T-cell (primary cell): ENCODE data around the gene PSORS1C1. TPM values are rescaled to one million over a fixed set of nuclear protein-coding genes. Genes with fewer than 3 reads are reported as not detected.

Experiments
- ATAC-seq, 4 experiments: fragments of 200-7000 bp in 3 of 4; fragments of 150-1000 bp in 1 of 4; cut with Tn5 transposase; replicated peaks in 1 of 4; 1 replicate in 3 of 4; 2 replicates in 1 of 4; pipeline ENCODE4 v1.10.0; 2021; ENCODE audit warnings: moderate library complexity in 3 of 4, mild to moderate bottlenecking in 2 of 4, moderate number of reproducible peaks in 1 of 4
- CTCF ChIA-PET, 2 donors: fragments of 300-600 bp; sonication (Branson Sonifier 250); formaldehyde crosslinking; loops; one replicate each; lab custom pipeline; 2022; ENCODE audit warnings: antibody characterized with exemption in 2 of 2; lab: Charles Lee
- POLR2A ChIA-PET, 2 donors: fragments of 300-600 bp; sonication (Branson Sonifier 250); formaldehyde crosslinking; loops; one replicate each; lab custom pipeline; 2022; ENCODE audit warnings: antibody characterized with exemption in 2 of 2; lab: Charles Lee
- DNase-seq, 35 experiments: peaks; one replicate each; pipeline versions ENCODE4 v3.0.0 to v3.0.0-alpha.2; 2013 to 2023
- H3K27ac ChIP-seq: one replicate; pipeline ENCODE4 v1.5.1; 2013; ENCODE audit warnings: low read length
- H3K27me3 ChIP-seq, 2 experiments: replicated peaks in 1 of 2; 1 replicate in 1 of 2; 2 replicates in 1 of 2; pipeline versions ENCODE4 v1.6.1 to v1.7.0; 2013; ENCODE audit warnings: low read length in 1 of 2, mixed read lengths in 1 of 2; ENCODE audit not compliant: control insufficient read depth in 2 of 2, insufficient read depth in 2 of 2; ENCODE audit errors: extremely low read depth in 1 of 2
- H3K36me3 ChIP-seq, 2 donors: 1 replicate in 1 of 2; 2 replicates in 1 of 2; pipeline versions ENCODE4 v1.6.1 to v1.7.0; 2013; ENCODE audit warnings: low read length in 1 of 2; ENCODE audit not compliant: control insufficient read depth in 2 of 2, insufficient read depth in 1 of 2; ENCODE audit errors: extremely low read depth in 1 of 2
- H3K4me1 ChIP-seq, 2 experiments: 1 replicate in 1 of 2; 2 replicates in 1 of 2; pipeline versions ENCODE4 v1.6.1 to v1.7.0; 2013; ENCODE audit warnings: low read length in 2 of 2, mixed read lengths in 1 of 2; ENCODE audit not compliant: insufficient read depth in 2 of 2, control insufficient read depth in 1 of 2; ENCODE audit errors: extremely low read depth in 1 of 2
- H3K4me3 ChIP-seq, 2 donors: 1 replicate in 1 of 2; 2 replicates in 1 of 2; pipeline versions ENCODE4 v1.5.1 to v1.7.0; 2013; ENCODE audit warnings: mild to moderate bottlenecking in 2 of 2, low read length in 1 of 2, moderate library complexity in 1 of 2; ENCODE audit not compliant: control insufficient read depth in 1 of 2; ENCODE audit errors: extremely low read depth in 1 of 2
- H3K9me3 ChIP-seq: 2 replicates; pipeline ENCODE4 v1.7.0; 2013
- H3K27ac Mint-ChIP-seq, 2 donors: one replicate each; pipeline ENCODE4 v1.8.0; 2020 to 2021; ENCODE audit warnings: mild to moderate bottlenecking in 2 of 2, mixed read lengths in 2 of 2
- H3K27me3 Mint-ChIP-seq, 2 donors: one replicate each; pipeline ENCODE4 v1.8.0; 2021 to 2022; ENCODE audit warnings: mixed read lengths in 2 of 2
- H3K36me3 Mint-ChIP-seq: one replicate; pipeline ENCODE4 v1.8.0; 2021; ENCODE audit warnings: mixed read lengths
- H3K4me1 Mint-ChIP-seq, 3 donors: one replicate each; pipeline ENCODE4 v1.8.0; 2020 to 2022; ENCODE audit warnings: mixed read lengths in 3 of 3, mild to moderate bottlenecking in 1 of 3
- H3K4me3 Mint-ChIP-seq, 3 donors: one replicate each; pipeline ENCODE4 v1.8.0; 2020 to 2022; ENCODE audit warnings: mild to moderate bottlenecking in 3 of 3, mixed read lengths in 3 of 3, moderate library complexity in 3 of 3
- H3K9me3 Mint-ChIP-seq, 3 donors: one replicate each; pipeline ENCODE4 v1.8.0; 2020 to 2022; ENCODE audit warnings: mixed read lengths in 3 of 3
- WGBS: methylation state at CpG from one replicate; pipeline ENCODE4 v1.1.5; 2013; ENCODE audit warnings: missing lambda C conversion rate; ENCODE audit not compliant: insufficient coverage; 5-methylcytosine and 5-hydroxymethylcytosine counted together
- total RNA-seq, 35 experiments: library from RNA in 6 of 35; stranded (reverse) in 6 of 35; fragments of 120-200 nt in 1 of 35; gene quantifications; one replicate each; pipeline versions ENCODE4 v1.2.1 to v1.2.4 and lab custom pipeline; 2013 to 2026

The PSORS1C1 gene
- total RNA-seq, 5 donors from 2014 or later (not counting 1 experiment from before 2014, with no cell fraction given) = not detected

GRCh38 chr6:31173406-31173805 lies 58.8 kb downstream of the PSORS1C1 start:
- CTCF ChIA-PET = no interaction called here
- Mint-ChIP-seq H3K27me3 (no peaks in the 10 kb centered on the region), H3K36me3 (no peaks in the 10 kb centered on the region), H3K27ac (no peak overlapping the region), H3K4me1 (peaks cover 3 to 9% (median 8%) of the 10 kb centered on the region in 3 donors), H3K9me3 (no peaks in the 10 kb centered on the region), H3K4me3 (no peak overlapping the region)
- no peak overlapping the region for H3K4me3 ChIP-seq
- POLR2A ChIA-PET = no interaction called here
- DNase-seq = no peak
- WGBS = 83% methylated on average over 1 of the region's 3 CpGs
- H3K36me3 ChIP-seq = no peaks in the 10 kb centered on the region
- H3K27me3 ChIP-seq = no peaks in the 10 kb centered on the region
- H3K9me3 ChIP-seq = no peaks in the 10 kb centered on the region
- no peak overlapping the region for H3K27ac ChIP-seq
- H3K4me1 ChIP-seq = peaks cover 0 to 17% of the 10 kb centered on the region in 2 experiments
- no peak for ATAC-seq

GRCh38 chr6:31174378-31174777 lies 59.8 kb downstream of the PSORS1C1 start:
- no peak overlapping the region for H3K27ac Mint-ChIP-seq
- H3K27me3 Mint-ChIP-seq = no peaks in the 10 kb centered on the region
- no peaks in the 10 kb centered on the region for H3K9me3 Mint-ChIP-seq
- ATAC-seq (no peak), DNase-seq (no peak)
- POLR2A ChIA-PET = no interaction called here
- no peaks in the 10 kb centered on the region for H3K9me3 ChIP-seq
- H3K4me3 Mint-ChIP-seq = no peak overlapping the region
- WGBS = 100% methylated on average over 3 of the region's 5 CpGs
- peaks cover 9 to 18% (median 14%) of the 10 kb centered on the region in 3 donors for H3K4me1 Mint-ChIP-seq
- CTCF ChIA-PET = no interaction called here
- H3K4me1 ChIP-seq = peaks cover 0 to 21% of the 10 kb centered on the region in 2 experiments
- H3K36me3 Mint-ChIP-seq = no peaks in the 10 kb centered on the region
- H3K4me3 ChIP-seq = no peak overlapping the region
- H3K27me3 ChIP-seq = no peaks in the 10 kb centered on the region
- H3K36me3 ChIP-seq = no peaks in the 10 kb centered on the region
- no peak overlapping the region for H3K27ac ChIP-seq

GRCh38 chr6:31175971-31176370 lies 61.4 kb downstream of the PSORS1C1 start:
- Mint-ChIP-seq H3K27ac (no peak overlapping the region), H3K4me1 (peaks cover 9 to 29% (median 21%) of the 10 kb centered on the region in 3 donors), H3K27me3 (no peaks in the 10 kb centered on the region), H3K36me3 (no peaks in the 10 kb centered on the region), H3K4me3 (no peak overlapping the region), H3K9me3 (no peaks in the 10 kb centered on the region)
- peak in 2 of 35 experiments; percentile 37 to 43 for DNase-seq
- POLR2A ChIA-PET = interaction anchor here in 1 of 2 donors (0.9 kb wide), 1 partner anchor 13 kb away, joined by 3 read pairs; no protein-coding TSS in a partner anchor
- no peaks in the 10 kb centered on the region for H3K9me3 ChIP-seq
- no peaks in the 10 kb centered on the region for H3K27me3 ChIP-seq
- peaks cover 0 to 27% of the 10 kb centered on the region in 2 experiments for H3K4me1 ChIP-seq
- WGBS = 59% methylated on average over 3 of the region's 3 CpGs
- no peaks in the 10 kb centered on the region for H3K36me3 ChIP-seq
- no peak overlapping the region for H3K4me3 ChIP-seq
- no peak overlapping the region for H3K27ac ChIP-seq
- CTCF ChIA-PET = no interaction called here
- peak in 1 of 4 experiments; percentile 48 for ATAC-seq

- no peak for DNase-seq
- H3K4me3 Mint-ChIP-seq = no peak overlapping the region
Measured at GRCh38 chr6:31178143-31179041, 63.8 kb downstream of the PSORS1C1 start.

GRCh38 chr6:31179042-31179386 lies 64.4 kb downstream of the PSORS1C1 start:
- H3K4me1 ChIP-seq = peaks cover 0 to 27% of the 10 kb centered on the region in 2 experiments
- ChIA-PET POLR2A (no interaction called here), CTCF (no interaction called here)
- Mint-ChIP-seq H3K27me3 (no peaks in the 10 kb centered on the region), H3K27ac (no peak overlapping the region), H3K4me1 (peaks cover 9 to 29% (median 21%) of the 10 kb centered on the region in 3 donors), H3K36me3 (no peaks in the 10 kb centered on the region), H3K4me3 (no peak overlapping the region), H3K9me3 (no peaks in the 10 kb centered on the region)
- H3K27me3 ChIP-seq = no peaks in the 10 kb centered on the region
- H3K36me3 ChIP-seq = no peaks in the 10 kb centered on the region
- DNase-seq (no peak), ATAC-seq (no peak)
- H3K9me3 ChIP-seq = no peaks in the 10 kb centered on the region
- H3K4me3 ChIP-seq = no peak overlapping the region
- no peak overlapping the region for H3K27ac ChIP-seq
- 93% methylated on average over 4 of the region's 4 CpGs for WGBS

More at GRCh38 chr6:31178143-31179041, 63.8 kb downstream of the PSORS1C1 start:
- no peak overlapping the region for H3K27ac Mint-ChIP-seq
- POLR2A ChIA-PET = interaction anchor here (0.5 kb wide), 2 partner anchors 593 to 615 kb away, joined by 4 to 9 read pairs; no protein-coding TSS in a partner anchor
- no peaks in the 10 kb centered on the region for H3K36me3 Mint-ChIP-seq
- peaks cover 0 to 27% of the 10 kb centered on the region in 2 experiments for H3K4me1 ChIP-seq
- H3K27me3 Mint-ChIP-seq = no peaks in the 10 kb centered on the region
- CTCF ChIA-PET = no interaction called here
- H3K27me3 ChIP-seq = no peaks in the 10 kb centered on the region
- H3K27ac ChIP-seq = no peak overlapping the region
- no peak for ATAC-seq
- no peaks in the 10 kb centered on the region for H3K36me3 ChIP-seq
- H3K9me3 Mint-ChIP-seq = no peaks in the 10 kb centered on the region
- H3K4me3 ChIP-seq = no peak overlapping the region
- no peaks in the 10 kb centered on the region for H3K9me3 ChIP-seq
- peaks cover 9 to 29% (median 21%) of the 10 kb centered on the region in 3 donors for H3K4me1 Mint-ChIP-seq
- WGBS = 0% methylated on average over 1 of the region's 8 CpGs

DNA sequence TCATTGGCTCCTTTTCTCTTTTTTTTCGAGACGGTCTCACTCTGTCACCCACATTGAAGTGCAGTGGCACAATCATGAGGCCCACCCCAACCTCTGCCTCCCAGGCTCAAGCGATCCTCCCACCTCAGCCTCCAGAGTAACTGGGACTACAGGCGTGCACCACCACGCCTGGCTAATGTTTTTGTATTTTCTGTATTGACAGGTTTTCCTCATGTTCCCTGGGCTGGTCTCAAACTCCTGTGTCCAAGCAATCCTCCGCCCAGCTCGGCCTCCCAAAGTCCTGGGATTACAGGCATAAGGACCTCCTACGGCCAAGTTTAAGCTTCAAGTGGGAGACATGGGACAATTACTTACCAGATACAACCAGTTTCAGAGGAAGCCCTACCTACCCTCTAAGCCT lies 65.3 kb downstream of the PSORS1C1 start:
- Mint-ChIP-seq H3K4me1 (peaks cover 9 to 29% (median 21%) of the 10 kb centered on the region in 3 donors), H3K4me3 (peak overlapping the region in 2 of 3 donors; percentile 85 to 86), H3K9me3 (no peaks in the 10 kb centered on the region), H3K27me3 (no peaks in the 10 kb centered on the region), H3K27ac (no peak overlapping the region), H3K36me3 (no peaks in the 10 kb centered on the region)
- Histone ChIP-seq H3K27me3 (no peaks in the 10 kb centered on the region), H3K9me3 (no peaks in the 10 kb centered on the region), H3K36me3 (no peaks in the 10 kb centered on the region), H3K27ac (no peak overlapping the region), H3K4me1 (peaks cover 0 to 27% of the 10 kb centered on the region in 2 experiments), H3K4me3 (peak overlapping the region in 1 of 2 donors; percentile 57)
- POLR2A ChIA-PET = no interaction called here
- WGBS = 96% methylated on average over 3 of the region's 8 CpGs
- DNase-seq = no peak
- CTCF ChIA-PET = interaction anchor here in 1 of 2 donors (1.1 kb wide), 1 partner anchor 12 kb away, joined by 3 read pairs; no protein-coding TSS in a partner anchor
- ATAC-seq = no peak
